22Rv1 (cell line): ENCODE data around the gene LRRC8E.

Experiments used
- ZFX ChIP-seq: fragments of 450-650 bp; IDR thresholded peaks from 2 replicates; pipeline ENCODE4 v1.6.1; 2017; ENCODE audit warnings: antibody characterized with exemption, borderline replicate concordance
- TF ChIP-seq, protein P1 (sequence below): fragments of 450-650 bp; IDR thresholded peaks from 2 replicates; pipeline ENCODE4 v1.5.1; 2017; ENCODE audit warnings: mild to moderate bottlenecking

DNA sequence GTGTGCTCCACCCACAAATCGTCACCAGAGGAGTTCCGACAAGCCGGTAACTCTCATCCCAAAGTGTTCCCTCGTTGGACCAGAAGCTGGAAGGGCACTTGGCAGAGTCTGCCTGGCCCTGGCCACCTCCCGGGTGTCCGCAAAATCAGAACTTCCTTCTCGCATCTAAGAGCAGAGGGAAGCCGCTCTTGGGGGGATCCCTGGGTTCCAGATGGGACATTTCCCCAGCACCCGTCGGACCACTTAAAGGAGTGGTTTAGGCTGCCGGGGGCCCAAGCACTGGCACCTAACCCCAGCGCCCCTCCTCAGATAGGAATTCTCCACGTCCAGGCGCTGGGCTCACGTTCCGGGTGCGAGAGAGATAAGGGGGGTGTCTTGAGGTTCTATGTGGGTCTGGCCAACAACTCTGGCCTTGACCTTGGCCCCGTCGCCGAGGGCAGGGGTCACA, 14.5 kb downstream of the LRRC8E start:
- TF ChIP-seq, protein P1, sequence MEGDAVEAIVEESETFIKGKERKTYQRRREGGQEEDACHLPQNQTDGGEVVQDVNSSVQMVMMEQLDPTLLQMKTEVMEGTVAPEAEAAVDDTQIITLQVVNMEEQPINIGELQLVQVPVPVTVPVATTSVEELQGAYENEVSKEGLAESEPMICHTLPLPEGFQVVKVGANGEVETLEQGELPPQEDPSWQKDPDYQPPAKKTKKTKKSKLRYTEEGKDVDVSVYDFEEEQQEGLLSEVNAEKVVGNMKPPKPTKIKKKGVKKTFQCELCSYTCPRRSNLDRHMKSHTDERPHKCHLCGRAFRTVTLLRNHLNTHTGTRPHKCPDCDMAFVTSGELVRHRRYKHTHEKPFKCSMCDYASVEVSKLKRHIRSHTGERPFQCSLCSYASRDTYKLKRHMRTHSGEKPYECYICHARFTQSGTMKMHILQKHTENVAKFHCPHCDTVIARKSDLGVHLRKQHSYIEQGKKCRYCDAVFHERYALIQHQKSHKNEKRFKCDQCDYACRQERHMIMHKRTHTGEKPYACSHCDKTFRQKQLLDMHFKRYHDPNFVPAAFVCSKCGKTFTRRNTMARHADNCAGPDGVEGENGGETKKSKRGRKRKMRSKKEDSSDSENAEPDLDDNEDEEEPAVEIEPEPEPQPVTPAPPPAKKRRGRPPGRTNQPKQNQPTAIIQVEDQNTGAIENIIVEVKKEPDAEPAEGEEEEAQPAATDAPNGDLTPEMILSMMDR: no peak
- no peak for TF ChIP-seq ZFX
